ENCODE results near the gene RNGTT. TPM values are rescaled to one million over a fixed set of nuclear protein-coding genes. Genes with fewer than 3 reads are reported as not detected.

RNGTT gene
- total and polyA plus RNA-seq, 10 of the 15 experiments (the other 5 are each of a cell fraction or from before 2014, with no cell fraction given), result 7.7 to 30.4 (median 22.2) TPM

DNA sequence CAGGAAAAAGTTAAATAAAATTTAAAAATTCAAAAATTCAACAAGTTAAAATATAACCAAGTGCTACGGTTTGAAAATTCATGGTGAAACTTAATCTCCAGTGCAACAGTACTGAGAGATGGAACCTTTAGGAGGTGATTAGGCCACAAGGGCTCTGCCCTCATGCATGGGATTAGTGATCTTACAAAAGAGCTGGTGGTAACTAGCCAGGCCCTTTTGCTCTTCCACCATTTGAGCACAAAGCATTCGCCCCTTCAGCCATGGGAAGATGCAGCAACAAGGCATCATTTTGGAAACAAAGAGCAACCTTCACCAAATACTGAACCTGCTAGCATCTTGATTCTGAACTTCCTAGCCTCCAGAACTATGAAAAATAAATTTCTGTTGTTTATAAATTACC, 80.9 kb downstream of the RNGTT start:
- Histone ChIP-seq H3K4me1 (ENCODE audit: control insufficient read depth, insufficient read depth, low read length) (no peaks in the 10 kb centered on the region), H2AFZ (ENCODE audit: control insufficient read depth, low read depth, low read length) (no peak overlapping the region), H4K20me1 (ENCODE audit: control insufficient read depth, insufficient read depth) (no peaks in the 10 kb centered on the region), H3K9ac (ENCODE audit: control insufficient read depth, insufficient read depth, low read length) (no peak overlapping the region), H3K4me3 (no peak overlapping the region), H3K27me3 (replicated peaks in 1 of 2; ENCODE audit: control insufficient read depth in 2 of 2, insufficient read depth in 2 of 2, low read length in 1 of 2) (no peaks in the 10 kb centered on the region), H3K27ac (ENCODE audit: control insufficient read depth, insufficient read depth) (no peak overlapping the region), H3K9me3 (replicated peaks; ENCODE audit: control insufficient read depth, insufficient read depth, low read length) (no peaks in the 10 kb centered on the region; the same call in 2 of the 3 replicates), H3K79me2 (ENCODE audit: control insufficient read depth, insufficient read depth, low read length) (no peaks in the 10 kb centered on the region), H3K4me2 (ENCODE audit: control insufficient read depth, insufficient read depth) (no peak overlapping the region), H3K36me3 (ENCODE audit: control insufficient read depth in 2 of 2, insufficient read depth in 2 of 2, low read length in 1 of 2) (no peaks in the 10 kb centered on the region; a peak in 2 of 4 replicates)
- intact Hi-C loops (cut with micrococcal nuclease; ENCODE audit: unreplicated experiment) (no loop called here), in situ Hi-C loops (cut with MboI) (no loop called here)
- RAD21 ChIA-PET (ENCODE audit: unreplicated experiment), result interaction anchor here (0.7 kb wide), 1 partner anchor 12 kb away, joined by 5 read pairs; no protein-coding TSS in a partner anchor
- FAIRE-seq (no peak), DNase-seq (ENCODE audit: low read depth, low spot score) (no peak), ATAC-seq (no peak)
- no TSS peak for BruUV-seq (replicated peaks)
- SMC1A ChIA-PET (ENCODE audit: uncharacterized antibody, unreplicated experiment), result interaction anchor here (0.6 to 1.7 kb wide), 7 partner anchors 8 to 265 kb away, joined by 3 to 5 read pairs (median 3); partner anchors contain the start of gene RNGTT
- CTCF ChIA-PET, result interaction anchor here (1.8 kb wide), 1 partner anchor 12 kb away, joined by 9 read pairs; no protein-coding TSS in a partner anchor
- WGBS (ENCODE audit: insufficient coverage, insufficient replicate concordance, low lambda C conversion rate, missing lambda C conversion rate), result 97% methylated on average over 2 of the region's 2 CpGs
- TF ChIP-seq WRNIP1 (IDR thresholded peaks at IDR 0.05; ENCODE audit: borderline replicate concordance, low read depth, low read length) (no peak), RAD21 (IDR thresholded peaks at IDR 0.05; ENCODE audit: insufficient read depth, low read depth, low read length) (no peak), PAX8 (IDR thresholded peaks at IDR 0.05) (no peak), MTA3 (IDR thresholded peaks at IDR 0.05; ENCODE audit: borderline replicate concordance, low read length) (no peak), SMAD1 (IDR thresholded peaks at IDR 0.05; ENCODE audit: low read depth, partially characterized antibody) (no peak), SRF (IDR thresholded peaks at IDR 0.05; ENCODE audit: low read depth in 2 of 2, low read length in 2 of 2) (no peak), YY1 (IDR thresholded peaks at IDR 0.05; ENCODE audit: low read depth, low read length) (no peak), NR2C2 (IDR thresholded peaks at IDR 0.05; ENCODE audit: borderline replicate concordance, control insufficient read depth, insufficient read length, low read depth) (no peak), RAD51 (IDR thresholded peaks at IDR 0.05) (no peak)
- TF ChIP-seq, protein P1, sequence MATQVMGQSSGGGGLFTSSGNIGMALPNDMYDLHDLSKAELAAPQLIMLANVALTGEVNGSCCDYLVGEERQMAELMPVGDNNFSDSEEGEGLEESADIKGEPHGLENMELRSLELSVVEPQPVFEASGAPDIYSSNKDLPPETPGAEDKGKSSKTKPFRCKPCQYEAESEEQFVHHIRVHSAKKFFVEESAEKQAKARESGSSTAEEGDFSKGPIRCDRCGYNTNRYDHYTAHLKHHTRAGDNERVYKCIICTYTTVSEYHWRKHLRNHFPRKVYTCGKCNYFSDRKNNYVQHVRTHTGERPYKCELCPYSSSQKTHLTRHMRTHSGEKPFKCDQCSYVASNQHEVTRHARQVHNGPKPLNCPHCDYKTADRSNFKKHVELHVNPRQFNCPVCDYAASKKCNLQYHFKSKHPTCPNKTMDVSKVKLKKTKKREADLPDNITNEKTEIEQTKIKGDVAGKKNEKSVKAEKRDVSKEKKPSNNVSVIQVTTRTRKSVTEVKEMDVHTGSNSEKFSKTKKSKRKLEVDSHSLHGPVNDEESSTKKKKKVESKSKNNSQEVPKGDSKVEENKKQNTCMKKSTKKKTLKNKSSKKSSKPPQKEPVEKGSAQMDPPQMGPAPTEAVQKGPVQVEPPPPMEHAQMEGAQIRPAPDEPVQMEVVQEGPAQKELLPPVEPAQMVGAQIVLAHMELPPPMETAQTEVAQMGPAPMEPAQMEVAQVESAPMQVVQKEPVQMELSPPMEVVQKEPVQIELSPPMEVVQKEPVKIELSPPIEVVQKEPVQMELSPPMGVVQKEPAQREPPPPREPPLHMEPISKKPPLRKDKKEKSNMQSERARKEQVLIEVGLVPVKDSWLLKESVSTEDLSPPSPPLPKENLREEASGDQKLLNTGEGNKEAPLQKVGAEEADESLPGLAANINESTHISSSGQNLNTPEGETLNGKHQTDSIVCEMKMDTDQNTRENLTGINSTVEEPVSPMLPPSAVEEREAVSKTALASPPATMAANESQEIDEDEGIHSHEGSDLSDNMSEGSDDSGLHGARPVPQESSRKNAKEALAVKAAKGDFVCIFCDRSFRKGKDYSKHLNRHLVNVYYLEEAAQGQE (IDR thresholded peaks at IDR 0.05; ENCODE audit: low read depth, low read length), result no peak
- TF ChIP-seq, protein P2, sequence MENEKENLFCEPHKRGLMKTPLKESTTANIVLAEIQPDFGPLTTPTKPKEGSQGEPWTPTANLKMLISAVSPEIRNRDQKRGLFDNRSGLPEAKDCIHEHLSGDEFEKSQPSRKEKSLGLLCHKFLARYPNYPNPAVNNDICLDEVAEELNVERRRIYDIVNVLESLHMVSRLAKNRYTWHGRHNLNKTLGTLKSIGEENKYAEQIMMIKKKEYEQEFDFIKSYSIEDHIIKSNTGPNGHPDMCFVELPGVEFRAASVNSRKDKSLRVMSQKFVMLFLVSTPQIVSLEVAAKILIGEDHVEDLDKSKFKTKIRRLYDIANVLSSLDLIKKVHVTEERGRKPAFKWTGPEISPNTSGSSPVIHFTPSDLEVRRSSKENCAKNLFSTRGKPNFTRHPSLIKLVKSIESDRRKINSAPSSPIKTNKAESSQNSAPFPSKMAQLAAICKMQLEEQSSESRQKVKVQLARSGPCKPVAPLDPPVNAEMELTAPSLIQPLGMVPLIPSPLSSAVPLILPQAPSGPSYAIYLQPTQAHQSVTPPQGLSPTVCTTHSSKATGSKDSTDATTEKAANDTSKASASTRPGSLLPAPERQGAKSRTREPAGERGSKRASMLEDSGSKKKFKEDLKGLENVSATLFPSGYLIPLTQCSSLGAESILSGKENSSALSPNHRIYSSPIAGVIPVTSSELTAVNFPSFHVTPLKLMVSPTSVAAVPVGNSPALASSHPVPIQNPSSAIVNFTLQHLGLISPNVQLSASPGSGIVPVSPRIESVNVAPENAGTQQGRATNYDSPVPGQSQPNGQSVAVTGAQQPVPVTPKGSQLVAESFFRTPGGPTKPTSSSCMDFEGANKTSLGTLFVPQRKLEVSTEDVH (IDR thresholded peaks at IDR 0.05; ENCODE audit: low read depth, partially characterized antibody), result no peak
- POLR2A ChIA-PET, result interaction anchor here (0.5 kb wide), 1 partner anchor 1794 kb away, joined by 4 read pairs; no protein-coding TSS in a partner anchor
